GM18870 (cell line): ENCODE measurements around the gene MASP2.
A peak's percentile ranks its signal among the peaks of the same experiment; 100 is the strongest.
"Not testable (repeated sequence)": the region's sequence is repeated elsewhere in the genome, so short reads cannot be mapped to it uniquely, and the experiment has no call there.

ENCODE experiments used
- ATAC-seq: cut with Tn5 transposase; IDR thresholded peaks from one replicate; pipeline ENCODE4 v1.9.1; 2021; ENCODE audit warnings: moderate library complexity; ENCODE audit not compliant: unreplicated experiment

Gene MASP2

DNA sequence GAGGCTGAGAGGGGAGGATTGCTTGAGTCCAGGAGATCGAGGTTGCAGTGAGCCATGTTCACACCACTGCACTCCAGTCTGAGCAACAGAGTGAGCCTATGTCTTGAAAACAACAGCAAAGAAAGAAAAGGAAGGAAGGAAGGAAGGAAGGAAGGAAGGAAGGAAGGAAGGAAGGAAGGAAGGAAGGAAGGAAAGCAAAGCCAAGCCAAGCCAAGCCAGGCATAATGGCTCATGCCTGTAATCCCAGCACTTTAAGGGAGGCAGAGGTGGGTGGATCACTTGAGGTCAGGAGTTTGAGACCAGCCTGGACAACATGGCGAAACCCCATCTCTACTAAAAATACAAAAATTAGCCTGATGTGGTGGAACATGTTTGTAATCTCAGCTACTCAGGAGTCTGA is 55.0 kb downstream of the MASP2 start:
- not testable (repeated sequence) for ATAC-seq

DNA sequence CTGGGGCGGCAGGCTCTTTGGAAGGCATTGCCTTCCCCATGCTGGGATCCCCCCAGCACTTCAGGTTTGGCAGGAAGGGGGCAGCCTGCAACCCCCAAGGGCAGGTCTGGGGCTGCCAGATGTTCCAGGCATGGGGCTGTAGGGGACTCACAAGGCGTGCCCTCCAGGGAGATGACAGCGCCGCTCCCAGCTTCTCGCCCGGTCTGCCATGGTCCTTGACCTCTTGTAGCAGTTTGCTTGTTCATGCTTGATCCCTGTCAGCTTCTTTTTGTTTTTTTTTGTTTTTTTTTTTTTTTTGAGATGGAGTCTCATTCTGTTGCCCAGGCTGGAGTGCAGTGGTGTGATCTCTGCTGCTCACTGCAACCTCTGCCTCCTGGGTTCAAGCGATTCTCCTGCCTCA is 56.2 kb downstream of the MASP2 start:
- ATAC-seq = no peak

DNA sequence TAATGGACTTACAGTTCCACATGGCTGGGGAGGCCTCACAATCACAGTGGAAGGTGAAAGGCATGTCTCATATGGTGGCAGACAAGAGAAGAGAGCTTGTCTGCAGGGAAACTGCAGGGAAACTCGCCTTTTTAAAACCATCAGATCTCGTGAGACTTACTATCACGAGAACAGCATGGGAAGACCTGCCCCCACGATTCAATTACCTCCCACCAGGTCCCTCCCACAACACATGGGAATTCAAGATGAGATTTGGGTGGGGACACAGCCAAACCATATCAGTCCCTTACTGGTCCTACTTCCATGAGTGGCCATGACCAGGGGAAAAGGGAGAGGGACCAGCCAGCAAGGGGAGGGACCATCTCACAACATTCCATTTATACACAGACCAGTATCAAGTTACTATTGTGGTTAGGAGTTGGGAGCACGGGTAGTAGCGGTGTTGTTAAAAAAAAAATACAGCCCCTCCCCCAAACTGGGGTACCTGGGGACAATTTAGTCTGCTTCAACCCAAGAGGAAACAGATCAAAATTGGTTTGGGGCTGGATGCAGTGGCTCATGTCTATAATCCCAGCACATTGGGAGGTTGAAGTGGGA is 57.0 kb downstream of the MASP2 start:
- ATAC-seq = not testable (repeated sequence)

DNA sequence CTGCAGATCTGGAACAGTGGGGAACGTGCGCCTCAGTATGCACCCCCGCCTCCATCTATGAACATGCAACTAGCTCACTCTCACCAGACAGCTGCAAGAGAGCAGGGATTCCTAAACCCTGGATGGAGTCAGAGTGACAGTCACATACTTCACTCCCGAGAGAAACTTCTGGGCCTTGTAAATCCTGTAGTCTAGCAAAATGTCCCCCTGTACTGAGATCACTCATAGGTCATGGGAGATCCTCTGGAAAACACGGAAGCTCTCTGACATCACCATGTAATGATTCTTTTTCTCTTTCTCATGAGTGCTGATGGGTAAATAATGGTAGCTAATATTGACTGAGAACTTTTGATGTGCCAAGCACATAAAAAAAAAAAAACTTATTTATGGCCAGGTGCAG is 57.9 kb downstream of the MASP2 start:
- ATAC-seq = no peak

DNA sequence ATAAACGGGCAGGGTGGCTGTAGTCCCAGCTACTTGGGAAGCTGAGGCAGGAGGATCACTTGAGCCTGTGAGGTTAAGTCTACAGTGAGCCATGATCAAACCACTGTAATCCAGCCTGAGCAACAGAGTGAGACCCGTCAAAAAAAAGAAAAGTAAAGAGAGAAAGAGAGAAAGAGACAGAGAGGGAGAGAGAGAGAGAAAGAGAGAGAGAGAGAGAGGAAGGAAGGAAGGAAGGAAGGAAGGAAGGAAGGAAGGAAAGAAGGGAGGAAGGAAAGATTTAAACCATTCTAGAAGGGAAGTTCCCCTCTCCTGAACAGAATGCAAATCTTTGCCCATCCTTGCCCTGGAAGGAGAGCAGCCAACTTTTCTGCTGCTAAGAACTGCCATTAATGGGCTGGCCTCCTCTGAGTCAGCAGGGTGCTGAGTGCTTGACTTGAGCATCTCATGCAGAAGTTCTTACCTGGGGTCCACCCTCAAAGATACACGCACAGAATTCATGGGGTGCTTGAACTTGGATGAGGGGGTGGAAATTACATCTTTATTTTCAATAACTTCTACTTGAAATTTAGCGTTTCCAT is 59.1 kb downstream of the MASP2 start:
- no peak for ATAC-seq

DNA sequence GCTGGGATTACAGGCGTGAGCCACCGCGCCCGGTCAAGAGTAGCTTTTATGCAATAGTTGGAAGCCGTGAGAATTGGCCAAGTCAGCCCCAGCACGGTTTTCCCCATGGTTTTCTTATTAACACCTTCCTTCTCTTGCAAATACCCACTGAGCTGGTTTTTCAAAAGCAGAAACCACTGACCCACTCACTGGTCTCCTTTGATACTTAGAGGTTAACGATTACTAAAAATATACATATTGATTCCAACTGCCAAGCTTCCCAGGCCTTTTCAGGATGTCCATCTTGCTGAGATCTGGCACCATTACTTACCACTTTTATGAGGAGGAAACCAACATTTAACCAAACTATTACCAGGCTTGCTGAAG is 60.5 kb downstream of the MASP2 start:
- peak; percentile 22 for ATAC-seq

DNA sequence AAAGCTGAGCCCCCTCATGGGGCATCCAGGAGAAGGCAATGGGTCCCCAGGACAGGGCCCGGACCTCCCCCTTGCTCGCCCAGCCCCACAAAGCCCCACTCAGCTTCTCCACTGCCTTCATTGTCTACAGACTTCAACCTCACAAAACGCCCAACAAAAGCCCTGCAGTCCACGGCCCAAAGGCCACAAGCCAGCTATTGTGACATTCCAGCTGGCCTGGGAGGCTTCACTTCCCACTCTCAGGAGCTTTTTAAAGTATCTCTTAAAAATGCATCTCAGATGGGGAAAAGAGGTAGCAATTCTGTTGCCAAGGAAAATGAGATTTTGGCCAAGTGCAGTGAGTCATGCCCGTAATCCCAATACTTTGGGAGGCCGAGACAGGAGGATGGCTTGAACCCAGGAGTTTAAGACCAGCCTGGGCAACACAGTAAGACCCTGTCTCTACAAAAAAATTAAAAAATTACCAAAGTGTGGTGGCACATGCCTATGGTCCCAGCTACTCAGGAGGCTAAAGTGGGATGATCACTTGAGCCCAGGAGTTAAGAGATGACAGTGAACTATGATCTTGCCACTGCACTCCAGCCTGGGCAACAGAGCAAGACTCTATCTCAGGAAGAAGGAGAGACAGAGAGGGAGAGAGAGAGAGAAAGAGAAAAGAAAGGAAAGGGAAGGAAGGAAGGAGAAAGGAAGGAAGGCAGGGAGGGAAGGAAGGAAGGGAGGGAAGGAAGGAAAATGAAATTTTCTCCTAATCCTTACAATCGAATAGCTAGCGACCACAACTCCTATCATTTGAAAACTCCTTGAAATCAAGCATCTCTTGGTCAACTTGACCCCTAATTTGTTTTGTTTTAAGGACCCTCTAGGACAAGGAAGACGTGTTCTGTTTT is 66.0 kb downstream of the MASP2 start:
- ATAC-seq = no peak

DNA sequence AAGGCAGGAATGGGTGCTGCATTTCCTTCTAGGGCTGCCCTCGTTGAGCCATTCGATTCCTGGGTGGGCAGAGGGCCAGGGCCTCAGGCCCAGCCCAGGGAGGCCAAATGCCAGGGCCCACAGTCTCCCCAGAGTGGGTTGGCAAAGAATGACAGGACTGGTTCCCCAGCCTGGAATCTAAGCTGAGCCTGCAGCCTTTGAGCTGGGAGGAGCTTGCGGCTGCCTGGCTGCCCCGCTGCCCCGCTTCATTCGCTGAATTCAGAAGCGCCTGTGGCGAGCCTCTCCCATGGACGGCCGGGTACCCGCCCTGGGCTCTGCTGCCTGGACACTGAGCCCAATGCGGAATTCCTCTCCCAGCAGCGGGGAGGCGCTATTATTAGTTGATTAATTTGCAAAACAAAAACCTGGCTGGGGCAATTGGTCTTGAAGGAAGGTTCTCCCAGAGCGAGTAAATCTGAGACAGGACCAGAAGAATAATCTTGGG is 66.9 kb downstream of the MASP2 start:
- ATAC-seq = no peak

DNA sequence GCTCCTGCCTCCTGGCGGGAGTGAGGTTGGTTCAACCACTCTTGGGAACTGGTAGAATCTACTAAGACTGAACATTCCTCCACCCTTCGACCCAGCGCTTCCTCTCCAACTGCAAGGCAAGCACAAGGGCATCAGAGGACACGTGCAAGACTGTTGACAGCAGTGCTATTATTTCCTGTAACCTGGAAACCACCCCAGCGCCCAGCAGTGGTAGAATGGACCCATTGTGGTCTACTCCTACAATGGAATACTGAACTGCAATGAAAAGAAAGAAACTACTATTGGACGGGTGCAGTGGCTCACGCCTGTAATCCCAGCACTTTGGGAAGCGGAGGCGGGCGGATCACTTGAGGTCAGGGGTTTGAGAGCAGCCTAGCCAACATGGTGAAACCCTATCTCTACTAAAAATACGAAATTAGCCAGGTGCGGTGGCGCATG is 67.5 kb downstream of the MASP2 start:
- no peak for ATAC-seq

DNA sequence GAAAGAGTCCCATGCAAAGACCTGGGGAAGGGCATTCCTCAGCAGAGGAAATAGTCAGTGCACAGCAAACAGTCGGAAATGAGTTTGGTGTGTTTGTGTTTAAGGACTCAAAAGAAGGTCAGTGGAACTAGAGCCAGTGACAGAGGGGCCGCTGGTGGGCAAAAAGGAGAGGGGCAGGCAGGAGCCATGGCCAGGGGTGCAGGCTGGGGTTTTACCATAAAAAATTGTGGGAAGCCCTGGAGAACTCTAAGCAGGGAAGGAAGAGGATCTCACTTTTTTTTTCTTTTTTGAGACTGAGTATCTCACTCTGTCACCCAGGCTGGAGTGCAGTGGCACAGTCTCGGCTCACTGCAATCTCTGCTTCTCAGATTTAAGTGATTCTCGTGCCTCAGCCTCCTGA is 68.3 kb downstream of the MASP2 start:
- no peak for ATAC-seq
